ENCODE measurements around the gene RIOX2. TPM values are rescaled to one million over a fixed set of nuclear protein-coding genes. Genes with fewer than 3 reads are reported as not detected.

The RIOX2 gene
- total and polyA plus RNA-seq, 12 donors: 8.4 to 48.0 (median 19.5) TPM

GRCh38 chr3:97974996-97975395, 2.8 kb upstream of the RIOX2 start:
- Histone ChIP-seq H3K27ac (no peak overlapping the region), H3K9me3 (replicated peaks in 1 of 3) (no peaks in the 10 kb centered on the region), H3K4me1 (replicated peaks in 1 of 2) (peaks cover 6 to 17% of the 10 kb centered on the region in 2 donors), H3K36me3 (replicated peaks in 1 of 2) (no peaks in the 10 kb centered on the region), H3K4me3 (no peak overlapping the region), H3K27me3 (no peaks in the 10 kb centered on the region)
- WGBS, 4 donors: 68 to 81% (median 72%) methylated on average over 3 of the region's 3 CpGs
- no peak for TF ChIP-seq POLR2A (IDR thresholded peaks at IDR 0.05)
- no peak for TF ChIP-seq CTCF (IDR thresholded peaks at IDR 0.05)
- no peak for DNase-seq
- intact Hi-C loops (cut with DNase I): loop anchor here in 1 of 2 donors (10.0 kb wide), 1 partner anchor 150 kb away; the partner anchor contains the start of gene CRYBG3

- Histone ChIP-seq H3K27me3 (no peaks in the 10 kb centered on the region), H3K4me1 (replicated peaks in 1 of 2) (peaks cover 6 to 24% of the 10 kb centered on the region in 2 donors), H3K36me3 (replicated peaks in 1 of 2) (no peaks in the 10 kb centered on the region), H3K27ac (no peak overlapping the region), H3K4me3 (peak overlapping the region in 1 of 4 donors; percentile 92), H3K9me3 (replicated peaks in 1 of 3) (no peaks in the 10 kb centered on the region)
- TF ChIP-seq CTCF (IDR thresholded peaks at IDR 0.05): no peak
- DNase-seq: no peak
- intact Hi-C loops (cut with DNase I): loop anchor here in 1 of 2 donors (10.0 kb wide), 1 partner anchor 148 kb away; the partner anchor contains the start of gene CRYBG3
- WGBS, 4 donors: 94 to 96% (median 94%) methylated on average over 9 of the region's 9 CpGs
Measured at GRCh38 chr3:97972976-97973375, 745 bp upstream of the RIOX2 start.

GRCh38 chr3:97970956-97971620, 1.1 kb downstream of the RIOX2 start:
- H3K27ac ChIP-seq: peak overlapping the region in 3 of 5 donors; percentile 70 to 93 (median 88)
- H3K4me1 ChIP-seq (replicated peaks in 1 of 2): peaks cover 6 to 24% of the 10 kb centered on the region in 2 donors
- H3K4me3 ChIP-seq: peak overlapping the region in 2 of 4 donors; percentile 69 to 92
- WGBS, 4 donors: 68 to 78% (median 74%) methylated on average over 9 of the region's 9 CpGs
- H3K9me3 ChIP-seq (replicated peaks in 1 of 3): no peaks in the 10 kb centered on the region
- no peak for TF ChIP-seq CTCF (IDR thresholded peaks at IDR 0.05)
- no peak for TF ChIP-seq POLR2A (IDR thresholded peaks at IDR 0.05)
- intact Hi-C loops (cut with DNase I): loop anchor here in 1 of 2 donors (10.0 kb wide), 1 partner anchor 146 kb away; the partner anchor contains the start of gene CRYBG3
- no peaks in the 10 kb centered on the region for H3K27me3 ChIP-seq
- no peaks in the 10 kb centered on the region for H3K36me3 ChIP-seq (replicated peaks in 1 of 2)
- no peak for DNase-seq

- Histone ChIP-seq H3K4me3 (no peak overlapping the region), H3K36me3 (replicated peaks in 1 of 2) (no peaks in the 10 kb centered on the region), H3K27me3 (no peaks in the 10 kb centered on the region), H3K9me3 (replicated peaks in 1 of 3) (no peaks in the 10 kb centered on the region), H3K4me1 (replicated peaks in 1 of 2) (peaks cover 6 to 24% of the 10 kb centered on the region in 2 donors), H3K27ac (no peak overlapping the region)
- WGBS, 4 donors: 88 to 93% (median 91%) methylated on average over 1 of the region's 1 CpG
- no peak for DNase-seq
- no peak for TF ChIP-seq CTCF (IDR thresholded peaks at IDR 0.05)
- TF ChIP-seq POLR2A (IDR thresholded peaks at IDR 0.05): no peak
- intact Hi-C loops (cut with DNase I): loop anchor here in 1 of 2 donors (10.0 kb wide), 1 partner anchor 145 kb away; the partner anchor contains the start of gene CRYBG3
Measured at GRCh38 chr3:97970156-97970555, 2.1 kb downstream of the RIOX2 start.
